ENCODE results near the gene TECRL.

TECRL gene

DNA sequence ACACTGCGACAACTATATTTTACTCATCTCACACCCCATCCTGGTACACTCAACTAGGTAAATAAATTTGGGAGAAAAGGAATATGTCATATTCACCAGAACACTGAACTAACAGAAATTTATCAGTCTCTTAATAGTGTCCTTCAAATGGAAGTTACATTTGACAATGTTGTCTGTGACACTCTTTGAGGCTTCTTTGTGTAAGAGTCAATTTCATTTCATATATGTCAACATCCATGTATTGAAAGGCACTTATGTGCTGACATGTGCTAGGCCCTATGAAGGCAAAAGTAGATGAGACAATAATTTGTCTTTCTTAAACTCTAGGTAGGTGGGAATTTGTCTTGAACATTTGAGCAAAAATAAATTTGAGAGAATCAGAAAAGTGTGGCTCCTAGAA, 82.0 kb downstream of the TECRL start:
- no peak for DNase-seq (ENCODE audit: low read depth)

DNA sequence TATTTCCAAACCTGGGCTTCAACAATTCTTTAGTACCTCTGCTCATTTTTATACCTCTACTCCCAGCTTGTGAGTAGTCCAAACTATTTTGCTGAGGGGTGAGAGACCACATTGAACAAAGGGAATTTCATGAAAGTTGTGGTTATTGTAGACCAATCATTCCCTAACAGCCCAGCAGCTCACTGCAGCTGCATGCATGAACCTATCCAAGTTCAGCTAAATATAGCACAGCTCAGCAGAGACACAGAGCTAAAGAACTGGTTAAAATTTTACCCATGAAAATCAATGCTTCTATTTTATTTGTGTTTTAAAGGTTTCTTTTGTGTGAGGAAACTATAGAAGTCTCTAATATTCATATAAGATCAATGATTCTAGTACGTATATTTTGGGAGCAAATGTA, 82.7 kb downstream of the TECRL start:
- no peak for DNase-seq (ENCODE audit: low read depth)

DNA sequence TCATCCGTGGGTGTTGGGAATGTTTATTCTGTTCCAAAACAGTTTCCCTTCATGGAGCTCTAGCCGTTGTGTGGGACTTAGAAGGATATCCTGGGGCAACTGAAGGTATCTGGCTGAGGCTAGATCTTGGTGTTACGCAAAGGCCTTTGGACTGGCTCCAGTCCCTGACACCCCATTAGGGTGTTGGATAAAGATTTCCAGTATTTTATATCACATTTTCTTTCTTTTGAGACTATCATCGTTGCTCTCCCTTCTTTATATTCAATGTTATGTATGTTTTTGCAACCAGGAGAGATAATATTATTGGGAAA, 103.0 kb downstream of the TECRL start:
- no peak for DNase-seq (ENCODE audit: low read depth)

DNA sequence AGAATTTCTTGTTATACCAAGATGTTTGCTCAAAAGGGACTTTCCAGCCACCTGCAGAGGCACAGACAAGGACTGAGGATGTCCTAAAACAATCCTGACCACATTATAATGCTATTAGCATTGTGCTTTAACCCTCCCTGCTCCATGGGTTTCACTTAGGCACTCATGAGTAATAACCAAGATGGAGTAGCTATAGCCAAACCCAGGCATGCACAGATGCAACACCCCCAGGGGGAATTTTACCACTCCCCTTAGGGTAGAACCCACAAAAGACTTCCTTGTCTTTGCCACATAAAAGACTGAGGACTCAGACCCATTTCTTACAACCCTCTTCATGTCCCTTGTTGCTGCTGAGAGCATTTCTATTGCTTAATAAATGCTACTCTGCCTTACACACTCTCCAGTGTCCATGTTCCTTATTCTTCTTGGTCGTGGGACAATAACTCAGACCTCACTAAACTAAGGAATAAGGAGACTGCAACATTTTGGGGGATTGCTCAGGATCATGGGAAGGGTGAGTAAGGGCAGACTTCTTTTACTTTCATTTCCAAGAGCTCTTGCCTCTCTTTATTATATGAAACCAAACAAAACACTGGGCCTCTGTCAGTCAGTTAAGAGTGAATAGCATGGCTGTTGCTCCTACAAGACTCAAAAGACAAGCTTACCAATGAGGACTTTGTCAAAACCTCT, 103.5 kb downstream of the TECRL start:
- DNase-seq (ENCODE audit: low read depth) = no peak

DNA sequence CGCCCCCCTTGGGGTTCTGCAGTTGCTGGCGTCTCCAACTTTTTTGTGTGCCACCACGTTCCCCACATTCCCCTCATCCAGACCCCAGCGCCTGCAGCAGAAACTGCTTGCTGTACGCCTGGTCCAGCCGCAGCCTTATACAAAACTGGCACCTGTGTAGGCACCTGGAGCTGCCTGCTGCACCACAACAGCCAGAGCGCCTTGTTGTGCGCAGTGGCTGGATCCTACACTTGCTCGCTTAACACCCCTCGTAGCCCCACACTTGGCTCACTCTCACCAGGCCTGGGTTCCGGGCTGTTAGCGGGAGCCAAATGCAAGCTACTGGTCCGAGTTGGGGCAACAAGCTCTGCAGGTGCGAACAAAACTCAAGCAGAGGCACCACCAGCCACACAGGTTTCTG, 136.8 kb downstream of the TECRL start:
- DNase-seq (ENCODE audit: low read depth) = no peak

DNA sequence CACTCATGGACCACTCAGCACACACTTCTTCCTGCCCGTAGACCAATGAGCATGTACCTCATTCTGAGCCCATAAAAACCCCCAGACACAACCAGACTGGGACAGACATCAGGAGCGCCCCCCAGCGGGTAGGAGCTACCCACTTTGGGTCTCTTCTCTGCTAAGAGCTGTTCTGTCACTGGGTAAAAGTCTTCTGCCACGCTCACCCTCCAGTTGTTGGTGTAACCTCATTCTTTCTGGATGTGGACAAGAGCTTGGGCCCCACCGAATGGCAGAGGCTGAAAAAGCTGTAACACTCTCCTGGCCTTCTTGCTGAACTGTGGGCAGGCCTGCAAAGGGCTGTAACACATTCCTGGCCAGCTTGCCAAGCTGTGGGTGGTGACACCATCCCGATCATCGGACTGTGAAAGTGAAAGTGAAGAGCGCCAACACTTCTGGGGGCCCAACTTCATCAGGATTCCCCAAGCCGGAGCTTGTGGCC, 137.6 kb downstream of the TECRL start:
- no peak for DNase-seq (ENCODE audit: low read depth)

DNA sequence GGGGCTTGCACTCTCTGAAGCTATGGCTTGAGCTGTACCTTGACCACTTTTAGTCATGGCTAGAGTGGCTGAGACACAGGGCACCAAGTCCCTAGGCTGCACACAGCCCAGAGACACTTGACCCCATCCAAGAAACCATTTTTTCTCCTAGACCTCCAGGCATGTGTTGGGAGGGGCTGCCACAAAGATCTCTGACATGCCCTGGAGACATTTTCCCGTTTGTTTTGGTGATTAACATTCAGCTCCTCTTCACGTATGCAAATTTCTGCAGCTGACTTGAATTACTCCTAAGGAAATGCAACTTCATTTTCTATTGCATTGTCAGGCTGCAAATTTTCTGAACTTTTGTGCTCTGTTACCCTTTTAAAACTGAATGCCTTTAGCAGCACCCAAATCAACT, 142.6 kb downstream of the TECRL start:
- no peak for DNase-seq (ENCODE audit: low read depth)

DNA sequence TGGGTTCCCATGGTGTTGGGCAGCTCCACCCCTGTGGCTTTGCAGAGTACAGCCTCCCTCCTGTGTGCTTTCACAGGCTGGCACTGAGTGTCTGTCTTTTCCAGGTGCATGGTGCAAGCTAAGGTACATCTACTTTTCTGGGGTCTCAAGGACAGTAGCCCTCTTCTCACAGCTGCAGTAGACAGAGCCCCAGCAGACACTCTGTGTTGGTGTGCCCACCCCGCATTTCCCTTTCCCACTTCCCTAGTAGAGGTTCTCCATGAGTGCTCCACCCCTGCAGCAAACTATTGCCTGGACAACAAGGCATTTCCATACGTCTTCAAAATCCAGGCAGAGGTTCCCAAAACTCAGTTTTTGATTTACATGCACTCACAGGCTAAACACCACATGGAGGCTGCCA, 143.0 kb downstream of the TECRL start:
- DNase-seq (ENCODE audit: low read depth) = no peak

DNA sequence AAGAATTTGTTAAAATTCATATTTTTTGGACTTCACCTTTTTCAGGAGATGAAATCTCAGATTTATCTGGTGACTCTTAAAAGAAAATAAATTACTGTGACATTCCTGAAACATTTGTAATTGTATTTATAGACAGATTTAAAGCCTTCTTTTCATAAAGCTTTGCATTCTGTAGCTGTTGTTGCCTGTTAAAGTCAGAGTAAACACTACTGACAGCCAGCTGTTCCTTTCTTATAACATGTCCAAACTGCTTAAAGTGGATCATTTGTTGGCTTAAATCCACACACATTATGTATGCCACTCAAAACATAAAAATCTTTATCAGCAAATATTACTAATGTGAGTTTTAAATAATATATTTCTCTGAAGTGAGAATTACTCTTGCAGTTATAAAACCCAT, 157.5 kb downstream of the TECRL start:
- DNase-seq (ENCODE audit: low read depth) = no peak

DNA sequence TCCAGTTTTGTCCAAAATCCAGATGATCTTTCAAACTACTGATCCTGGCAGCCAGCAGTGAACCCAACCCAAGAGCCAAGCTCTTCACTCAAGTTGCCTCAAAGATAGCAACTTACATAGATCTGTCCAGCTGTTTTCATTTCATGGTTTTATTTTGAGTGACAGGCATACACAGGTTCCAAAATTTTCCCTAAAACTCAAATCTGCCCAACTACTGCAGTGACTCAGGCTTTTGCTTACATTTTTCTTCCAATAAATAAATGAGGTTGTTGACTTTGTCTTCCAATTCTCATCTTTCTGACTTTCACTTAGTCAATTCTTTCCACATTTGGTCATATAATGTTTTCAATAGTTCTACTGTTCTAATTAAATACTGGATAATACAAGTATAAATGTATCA, 158.8 kb downstream of the TECRL start:
- DNase-seq (ENCODE audit: low read depth) = no peak

DNA sequence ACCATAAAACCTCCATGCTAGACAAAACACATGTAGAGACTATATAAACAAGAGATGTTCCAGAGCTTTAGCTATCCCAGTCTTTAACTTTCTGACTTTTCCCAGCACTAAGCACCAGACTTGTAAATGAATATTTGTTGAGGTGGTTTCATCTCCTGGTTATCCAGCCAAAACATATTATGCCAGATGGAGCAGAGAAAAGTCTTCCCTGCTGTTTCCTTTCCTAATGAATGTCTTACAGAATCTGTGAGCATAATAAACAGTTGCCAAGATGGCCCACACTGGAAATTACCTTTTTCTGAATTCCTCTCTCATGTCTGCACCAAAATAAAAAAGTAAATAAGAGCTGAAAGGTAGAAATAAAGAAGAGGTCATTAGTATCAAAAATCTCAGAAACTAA, 159.2 kb downstream of the TECRL start:
- no peak for DNase-seq (ENCODE audit: low read depth)

DNA sequence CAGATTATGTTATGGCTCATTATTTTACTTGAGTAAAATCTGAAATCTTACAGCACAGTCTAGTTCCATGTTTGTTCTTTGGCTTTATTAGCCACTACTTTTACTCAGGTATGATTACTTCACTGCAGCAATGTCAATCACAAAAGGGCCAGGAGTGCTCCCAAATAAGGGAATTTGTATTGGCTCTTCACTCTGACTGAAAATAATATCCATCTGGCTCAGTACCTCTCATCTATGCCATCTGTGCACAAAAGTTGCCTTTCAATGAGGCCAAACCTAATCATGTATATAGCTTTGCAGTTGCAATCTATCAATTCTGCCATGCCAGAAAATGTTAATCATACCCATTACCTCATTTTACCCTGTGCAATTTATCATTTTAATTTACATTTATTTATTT, 161.1 kb downstream of the TECRL start:
- DNase-seq (ENCODE audit: low read depth) = no peak

DNA sequence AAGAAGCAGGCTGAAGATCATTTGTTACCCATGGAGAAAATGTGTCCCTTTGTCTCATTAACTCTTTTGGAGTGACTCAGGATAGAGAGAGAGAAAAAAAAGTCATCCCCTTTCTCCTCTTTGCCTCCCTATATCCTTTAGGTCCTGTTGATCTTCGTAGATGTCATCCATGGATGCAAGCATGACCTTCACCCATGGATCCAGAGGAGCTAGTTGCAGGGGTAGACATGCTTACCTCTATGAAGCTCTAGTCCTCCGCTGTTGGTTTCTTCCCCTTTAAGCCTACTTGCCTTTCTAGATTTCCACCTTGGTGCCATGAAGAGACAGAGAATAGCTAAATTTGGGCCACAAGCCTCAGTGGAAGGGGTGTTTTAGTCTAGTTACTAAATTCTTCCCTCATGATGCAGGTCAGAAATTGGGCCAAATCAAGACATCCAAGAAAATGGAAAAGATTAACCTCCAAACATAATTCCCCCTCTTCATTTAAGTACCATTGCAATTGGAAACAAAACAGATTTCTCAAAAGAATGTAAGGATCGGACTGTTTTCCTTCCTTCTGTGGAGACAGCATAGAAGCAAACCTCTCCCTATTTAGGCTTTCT, 178.4 kb downstream of the TECRL start:
- DNase-seq (ENCODE audit: low read depth) = no peak
